ENCODE data around the gene MRPL32.

- TF ChIP-seq USF1 (IDR thresholded peaks at IDR 0.05) (no peak), MAX (IDR thresholded peaks at IDR 0.05) (no peak), FOXM1 (IDR thresholded peaks at IDR 0.05; ENCODE audit: borderline replicate concordance, low read depth) (no peak), CEBPB (IDR thresholded peaks at IDR 0.05) (no peak), REST (IDR thresholded peaks at IDR 0.05; ENCODE audit: low read depth) (no peak), EP300 (IDR thresholded peaks at IDR 0.05; ENCODE audit: borderline replicate concordance) (no peak), TCF12 (IDR thresholded peaks at IDR 0.05; ENCODE audit: low read depth) (no peak), TAF1 (IDR thresholded peaks at IDR 0.05; ENCODE audit: low read depth) (no peak), YY1 (IDR thresholded peaks at IDR 0.05; ENCODE audit: low read depth) (no peak), RAD21 (IDR thresholded peaks at IDR 0.05; ENCODE audit: low read depth) (no peak), EGR1 (IDR thresholded peaks at IDR 0.05) (no peak), ZBTB7A (IDR thresholded peaks at IDR 0.05; ENCODE audit: low read depth) (no peak), CREB1 (IDR thresholded peaks at IDR 0.05; ENCODE audit: low read depth) (no peak), NFIC (IDR thresholded peaks at IDR 0.05) (no peak)
These were observed 736 bp upstream of the MRPL32 start for GRCh38 chr7:42931447-42931833.
